Measurements from ENCODE around the gene DOCK1. TPM values are rescaled to one million over a fixed set of nuclear protein-coding genes. Genes with fewer than 3 reads are reported as not detected.

Gene DOCK1
- total and polyA plus RNA-seq, 2 donors = 33.3 to 132 TPM

GRCh38 chr10:127186813-127187212 is 281.6 kb downstream of the DOCK1 start:
- no peak overlapping the region for H3K27ac ChIP-seq (ENCODE audit: low read depth)
- H3K4me3 ChIP-seq (ENCODE audit: low read depth, low read length) = no peak overlapping the region
- 81% methylated on average over 7 of the region's 7 CpGs for WGBS
- no peaks in the 10 kb centered on the region for H3K36me3 ChIP-seq (ENCODE audit: insufficient read depth)
- H3K4me1 ChIP-seq (ENCODE audit: insufficient read depth) = no peaks in the 10 kb centered on the region
- no peak for DNase-seq (ENCODE audit: extremely low spot score)

- H3K4me1 ChIP-seq (ENCODE audit: insufficient read depth) = no peaks in the 10 kb centered on the region
- no peak overlapping the region for H3K4me3 ChIP-seq (ENCODE audit: low read depth, low read length)
- no peaks in the 10 kb centered on the region for H3K36me3 ChIP-seq (ENCODE audit: insufficient read depth)
Measured at GRCh38 chr10:127189226-127189625, 284.0 kb downstream of the DOCK1 start.

GRCh38 chr10:127190427-127190826 is 285.2 kb downstream of the DOCK1 start:
- Histone ChIP-seq H3K4me1 (ENCODE audit: insufficient read depth) (peaks cover 3% of the 10 kb centered on the region), H3K36me3 (ENCODE audit: insufficient read depth) (no peaks in the 10 kb centered on the region), H3K27ac (ENCODE audit: low read depth) (no peak overlapping the region), H3K4me3 (ENCODE audit: low read depth, low read length) (no peak overlapping the region)
- WGBS = 75% methylated on average over 5 of the region's 5 CpGs
- no peak for DNase-seq (ENCODE audit: extremely low spot score)

More at GRCh38 chr10:127189226-127189625, 284.0 kb downstream of the DOCK1 start:
- DNase-seq (ENCODE audit: extremely low spot score) = no peak
- H3K27ac ChIP-seq (ENCODE audit: low read depth) = no peak overlapping the region

GRCh38 chr10:127193125-127193524 is 287.9 kb downstream of the DOCK1 start:
- H3K36me3 ChIP-seq (ENCODE audit: insufficient read depth) = no peaks in the 10 kb centered on the region
- H3K4me3 ChIP-seq (ENCODE audit: low read depth, low read length) = no peak overlapping the region
- DNase-seq (ENCODE audit: extremely low spot score) = no peak
- 87% methylated on average over 7 of the region's 7 CpGs for WGBS
- peaks cover 5% of the 10 kb centered on the region for H3K4me1 ChIP-seq (ENCODE audit: insufficient read depth)
- H3K27ac ChIP-seq (ENCODE audit: low read depth) = no peak overlapping the region

- no peak for DNase-seq (ENCODE audit: extremely low spot score)
- no peaks in the 10 kb centered on the region for H3K36me3 ChIP-seq (ENCODE audit: insufficient read depth)
- no peak overlapping the region for H3K4me3 ChIP-seq (ENCODE audit: low read depth, low read length)
- H3K4me1 ChIP-seq (ENCODE audit: insufficient read depth) = peaks cover 5% of the 10 kb centered on the region
- 78% methylated on average over 2 of the region's 2 CpGs for WGBS
- no peak overlapping the region for H3K27ac ChIP-seq (ENCODE audit: low read depth)
Measured at GRCh38 chr10:127194111-127194510, 288.9 kb downstream of the DOCK1 start.

GRCh38 chr10:127194599-127194998 is 289.4 kb downstream of the DOCK1 start:
- H3K4me3 ChIP-seq (ENCODE audit: low read depth, low read length) = no peak overlapping the region
- no peak overlapping the region for H3K27ac ChIP-seq (ENCODE audit: low read depth)
- DNase-seq (ENCODE audit: extremely low spot score) = no peak
- 63% methylated on average over 16 of the region's 16 CpGs for WGBS
- peaks cover 5% of the 10 kb centered on the region for H3K4me1 ChIP-seq (ENCODE audit: insufficient read depth)
- H3K36me3 ChIP-seq (ENCODE audit: insufficient read depth) = no peaks in the 10 kb centered on the region

- Histone ChIP-seq H3K27ac (ENCODE audit: low read depth) (no peak overlapping the region), H3K4me3 (ENCODE audit: low read depth, low read length) (peak overlapping the region; percentile 50), H3K4me1 (ENCODE audit: insufficient read depth) (peaks cover 5% of the 10 kb centered on the region), H3K36me3 (ENCODE audit: insufficient read depth) (no peaks in the 10 kb centered on the region)
- WGBS = 11% methylated on average over 28 of the region's 28 CpGs
- no peak for DNase-seq (ENCODE audit: extremely low spot score)
Measured at GRCh38 chr10:127195041-127195506, 289.8 kb downstream of the DOCK1 start.

- under 1% methylated on average over 91 of the region's 91 CpGs for WGBS
- DNase-seq (ENCODE audit: extremely low spot score) = no peak
- Histone ChIP-seq H3K27ac (ENCODE audit: low read depth) (no peak overlapping the region), H3K4me3 (ENCODE audit: low read depth, low read length) (peak overlapping the region; percentile 50), H3K36me3 (ENCODE audit: insufficient read depth) (no peaks in the 10 kb centered on the region), H3K4me1 (ENCODE audit: insufficient read depth) (peaks cover 5% of the 10 kb centered on the region)
Measured at GRCh38 chr10:127195571-127196281, 290.5 kb downstream of the DOCK1 start.

- Histone ChIP-seq H3K36me3 (ENCODE audit: insufficient read depth) (no peaks in the 10 kb centered on the region), H3K4me1 (ENCODE audit: insufficient read depth) (peaks cover 5% of the 10 kb centered on the region), H3K27ac (ENCODE audit: low read depth) (no peak within 1 kb of the TSS), H3K4me3 (ENCODE audit: low read depth, low read length) (peak within 1 kb of the TSS; percentile 50)
- DNase-seq (ENCODE audit: extremely low spot score) = no peak
- 4% methylated on average over 76 of the region's 81 CpGs for WGBS
Measured at GRCh38 chr10:127196282-127197153, 291.3 kb downstream of the DOCK1 start, which contains the start of gene INSYN2A. Gene INSYN2A, minus strand, starts transcription at chr10:127196591. Its CDS starts 20,196 bp downstream, at chr10:127176395.

- H3K27ac ChIP-seq (ENCODE audit: low read depth) = no peak overlapping the region
- H3K36me3 ChIP-seq (ENCODE audit: insufficient read depth) = no peaks in the 10 kb centered on the region
- H3K4me3 ChIP-seq (ENCODE audit: low read depth, low read length) = no peak overlapping the region
- DNase-seq (ENCODE audit: extremely low spot score) = no peak
- H3K4me1 ChIP-seq (ENCODE audit: insufficient read depth) = peaks cover 5% of the 10 kb centered on the region
- WGBS = 73% methylated on average over 5 of the region's 5 CpGs
Measured at GRCh38 chr10:127197154-127197432, 291.9 kb downstream of the DOCK1 start.

- H3K27ac ChIP-seq (ENCODE audit: low read depth) = no peak overlapping the region
- WGBS = 95% methylated on average over 5 of the region's 5 CpGs
- no peaks in the 10 kb centered on the region for H3K36me3 ChIP-seq (ENCODE audit: insufficient read depth)
- DNase-seq (ENCODE audit: extremely low spot score) = no peak
- peaks cover 5% of the 10 kb centered on the region for H3K4me1 ChIP-seq (ENCODE audit: insufficient read depth)
- no peak overlapping the region for H3K4me3 ChIP-seq (ENCODE audit: low read depth, low read length)
Measured at GRCh38 chr10:127198307-127198706, 293.1 kb downstream of the DOCK1 start.

- no peak overlapping the region for H3K27ac ChIP-seq (ENCODE audit: low read depth)
- WGBS = 98% methylated on average over 2 of the region's 2 CpGs
- H3K36me3 ChIP-seq (ENCODE audit: insufficient read depth) = no peaks in the 10 kb centered on the region
- H3K4me3 ChIP-seq (ENCODE audit: low read depth, low read length) = no peak overlapping the region
- H3K4me1 ChIP-seq (ENCODE audit: insufficient read depth) = peaks cover 5% of the 10 kb centered on the region
- no peak for DNase-seq (ENCODE audit: extremely low spot score)
Measured at GRCh38 chr10:127198721-127199120, 293.5 kb downstream of the DOCK1 start.

GRCh38 chr10:127200646-127201045 is 295.4 kb downstream of the DOCK1 start:
- no peaks in the 10 kb centered on the region for H3K36me3 ChIP-seq (ENCODE audit: insufficient read depth)
- 98% methylated on average over 8 of the region's 8 CpGs for WGBS

GRCh38 chr10:127203067-127203466 is 297.8 kb downstream of the DOCK1 start:
- no peak for DNase-seq (ENCODE audit: extremely low spot score)
- WGBS = 94% methylated on average over 7 of the region's 7 CpGs
- H3K36me3 ChIP-seq (ENCODE audit: insufficient read depth) = no peaks in the 10 kb centered on the region
- H3K4me3 ChIP-seq (ENCODE audit: low read depth, low read length) = no peak overlapping the region
- no peak overlapping the region for H3K27ac ChIP-seq (ENCODE audit: low read depth)
- no peaks in the 10 kb centered on the region for H3K4me1 ChIP-seq (ENCODE audit: insufficient read depth)

More at GRCh38 chr10:127200646-127201045, 295.4 kb downstream of the DOCK1 start:
- no peak for DNase-seq (ENCODE audit: extremely low spot score)
- peaks cover 3% of the 10 kb centered on the region for H3K4me1 ChIP-seq (ENCODE audit: insufficient read depth)
- no peak overlapping the region for H3K4me3 ChIP-seq (ENCODE audit: low read depth, low read length)
- no peak overlapping the region for H3K27ac ChIP-seq (ENCODE audit: low read depth)
